ENCODE measurements around the gene GAMT.
"Not testable (repeated sequence)": the region's sequence is repeated elsewhere in the genome, so short reads cannot be mapped to it uniquely, and the experiment has no call there.

GAMT gene

DNA sequence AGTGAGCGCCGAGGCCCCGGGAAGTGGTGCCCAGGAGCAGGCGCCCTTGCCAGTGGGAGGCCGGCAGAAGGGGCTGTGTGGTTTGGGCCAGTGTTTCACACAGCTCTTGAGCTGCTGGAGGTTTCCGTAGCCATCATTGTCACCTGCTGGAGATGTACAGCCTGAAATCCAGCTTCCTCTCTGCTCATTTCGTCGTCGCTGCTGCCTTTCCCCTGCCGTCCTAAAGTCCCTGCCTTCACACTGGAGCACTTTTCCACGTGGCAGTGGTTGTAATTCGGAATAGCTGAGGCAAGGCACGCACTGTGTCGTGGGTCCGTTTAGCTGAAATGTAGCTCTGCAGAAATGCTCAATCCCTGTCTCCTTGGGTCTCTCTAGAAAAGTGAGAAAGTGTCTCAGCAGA, 19.2 kb upstream of the GAMT start:
- H3K4me1 ChIP-seq (ENCODE audit: insufficient read depth, low read length), result peaks cover 31% of the 10 kb centered on the region
- no peaks in the 10 kb centered on the region for H3K27me3 ChIP-seq (ENCODE audit: insufficient read depth, low read length)
- no peak overlapping the region for H3K4me3 ChIP-seq (ENCODE audit: low read length)
- H3K9me3 ChIP-seq (ENCODE audit: low read length), result no peaks in the 10 kb centered on the region
- H3K36me3 ChIP-seq (ENCODE audit: insufficient read depth, low read length), result peaks cover 72% of the 10 kb centered on the region
- H2AFZ ChIP-seq (ENCODE audit: low read depth, low read length), result no peak overlapping the region

- not testable (repeated sequence) for H2AFZ ChIP-seq (ENCODE audit: low read depth, low read length); H3K9me3 ChIP-seq (ENCODE audit: low read length); H3K4me3 ChIP-seq (ENCODE audit: low read length); H3K27me3 ChIP-seq (ENCODE audit: insufficient read depth, low read length)
- Histone ChIP-seq H3K36me3 (ENCODE audit: insufficient read depth, low read length) (peaks cover 69% of the 10 kb centered on the region), H3K4me1 (ENCODE audit: insufficient read depth, low read length) (peaks cover 36% of the 10 kb centered on the region)
Observed at GRCh38 chr19:1420085-1420484, 18.7 kb upstream of the GAMT start.

GRCh38 chr19:1418951-1419738, 17.8 kb upstream of the GAMT start:
- Histone ChIP-seq H3K9me3 (ENCODE audit: low read length) (no peaks in the 10 kb centered on the region), H2AFZ (ENCODE audit: low read depth, low read length) (no peak overlapping the region), H3K27me3 (ENCODE audit: insufficient read depth, low read length) (no peaks in the 10 kb centered on the region), H3K4me1 (ENCODE audit: insufficient read depth, low read length) (peaks cover 35% of the 10 kb centered on the region), H3K36me3 (ENCODE audit: insufficient read depth, low read length) (peaks cover 66% of the 10 kb centered on the region), H3K4me3 (ENCODE audit: low read length) (no peak overlapping the region)

DNA sequence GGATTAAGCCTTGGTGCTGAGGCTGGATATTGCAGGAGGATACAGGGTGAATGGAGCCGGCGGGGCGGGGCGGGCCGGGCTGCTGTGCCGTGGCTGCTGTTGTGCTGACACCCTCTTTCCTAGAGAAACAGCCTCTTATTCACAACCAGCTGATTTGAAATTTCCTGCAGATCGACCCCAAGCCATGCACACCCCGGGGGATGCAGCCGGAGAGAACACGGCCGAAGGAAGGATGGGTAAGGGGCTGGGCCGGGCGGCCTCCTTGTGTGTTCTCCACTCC, 17.1 kb upstream of the GAMT start:
- Histone ChIP-seq H3K4me1 (ENCODE audit: insufficient read depth, low read length) (peaks cover 28% of the 10 kb centered on the region), H3K27me3 (ENCODE audit: insufficient read depth, low read length) (no peaks in the 10 kb centered on the region), H3K4me3 (ENCODE audit: low read length) (no peak overlapping the region), H2AFZ (ENCODE audit: low read depth, low read length) (no peak overlapping the region), H3K9me3 (ENCODE audit: low read length) (no peaks in the 10 kb centered on the region), H3K36me3 (ENCODE audit: insufficient read depth, low read length) (peaks cover 61% of the 10 kb centered on the region)

- H3K4me1 ChIP-seq (ENCODE audit: insufficient read depth, low read length), result peaks cover 25% of the 10 kb centered on the region
- no peak overlapping the region for H3K4me3 ChIP-seq (ENCODE audit: low read length)
- no peak overlapping the region for H2AFZ ChIP-seq (ENCODE audit: low read depth, low read length)
- H3K27me3 ChIP-seq (ENCODE audit: insufficient read depth, low read length), result no peaks in the 10 kb centered on the region
- H3K36me3 ChIP-seq (ENCODE audit: insufficient read depth, low read length), result peaks cover 60% of the 10 kb centered on the region
- H3K9me3 ChIP-seq (ENCODE audit: low read length), result no peaks in the 10 kb centered on the region
Observed at GRCh38 chr19:1417681-1418495, 16.5 kb upstream of the GAMT start.

GRCh38 chr19:1417145-1417544, 15.8 kb upstream of the GAMT start:
- H3K4me3 ChIP-seq (ENCODE audit: low read length), result no peak overlapping the region
- peaks cover 56% of the 10 kb centered on the region for H3K36me3 ChIP-seq (ENCODE audit: insufficient read depth, low read length)
- H3K9me3 ChIP-seq (ENCODE audit: low read length), result no peaks in the 10 kb centered on the region
- H2AFZ ChIP-seq (ENCODE audit: low read depth, low read length), result no peak overlapping the region
- peaks cover 27% of the 10 kb centered on the region for H3K4me1 ChIP-seq (ENCODE audit: insufficient read depth, low read length)
- H3K27me3 ChIP-seq (ENCODE audit: insufficient read depth, low read length), result no peaks in the 10 kb centered on the region

- H3K9me3 ChIP-seq (ENCODE audit: low read length), result no peaks in the 10 kb centered on the region
- peaks cover 50% of the 10 kb centered on the region for H3K36me3 ChIP-seq (ENCODE audit: insufficient read depth, low read length)
- no peaks in the 10 kb centered on the region for H3K27me3 ChIP-seq (ENCODE audit: insufficient read depth, low read length)
- no peak overlapping the region for H3K4me3 ChIP-seq (ENCODE audit: low read length)
- H2AFZ ChIP-seq (ENCODE audit: low read depth, low read length), result no peak overlapping the region
- peaks cover 36% of the 10 kb centered on the region for H3K4me1 ChIP-seq (ENCODE audit: insufficient read depth, low read length)
Observed at GRCh38 chr19:1416014-1416841, 14.9 kb upstream of the GAMT start.

DNA sequence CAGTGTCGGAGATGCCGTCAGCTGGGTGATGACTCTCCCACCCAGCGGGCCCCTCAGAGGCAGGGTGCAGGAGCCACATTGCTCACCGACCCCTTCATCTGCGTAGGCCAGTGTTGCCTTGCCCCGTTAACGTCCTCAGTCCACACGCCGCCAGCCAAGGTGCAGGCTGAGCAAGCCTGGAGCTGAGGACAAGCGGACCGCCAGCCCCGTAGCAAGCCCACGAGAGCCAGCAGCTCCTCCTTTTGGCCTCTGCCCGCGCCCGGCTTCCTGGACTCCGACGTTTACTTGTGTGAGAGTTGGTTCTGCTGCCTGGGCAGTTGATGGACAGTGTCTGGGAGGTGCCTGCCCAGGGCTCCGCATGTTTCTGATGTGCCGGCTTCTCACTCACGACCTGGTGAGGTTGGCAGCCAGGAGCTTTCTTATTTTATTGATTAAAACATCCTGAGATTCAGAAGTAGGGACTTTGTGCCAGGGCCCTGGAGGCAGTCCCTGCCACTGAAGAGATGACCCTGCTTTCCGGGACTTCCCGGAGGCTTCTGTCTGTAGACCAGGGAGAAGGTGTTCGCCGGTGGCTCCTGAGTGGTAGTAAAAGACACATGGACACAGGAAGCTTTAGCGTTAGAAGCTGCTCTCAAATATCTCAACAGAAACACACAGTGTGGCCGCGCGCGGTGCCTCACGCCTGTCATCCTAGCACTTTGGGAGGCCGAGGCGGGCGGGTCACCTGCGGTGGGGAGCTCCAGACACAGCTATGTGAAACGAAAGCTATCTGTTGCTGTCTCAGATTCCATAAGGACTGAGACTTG, 11.9 kb upstream of the GAMT start:
- peaks cover 33% of the 10 kb centered on the region for H3K36me3 ChIP-seq (ENCODE audit: insufficient read depth, low read length)
- H2AFZ ChIP-seq (ENCODE audit: low read depth, low read length), result no peak overlapping the region
- no peaks in the 10 kb centered on the region for H3K9me3 ChIP-seq (ENCODE audit: low read length)
- H3K4me3 ChIP-seq (ENCODE audit: low read length), result no peak overlapping the region
- H3K4me1 ChIP-seq (ENCODE audit: insufficient read depth, low read length), result peaks cover 61% of the 10 kb centered on the region
- H3K27me3 ChIP-seq (ENCODE audit: insufficient read depth, low read length), result no peaks in the 10 kb centered on the region

DNA sequence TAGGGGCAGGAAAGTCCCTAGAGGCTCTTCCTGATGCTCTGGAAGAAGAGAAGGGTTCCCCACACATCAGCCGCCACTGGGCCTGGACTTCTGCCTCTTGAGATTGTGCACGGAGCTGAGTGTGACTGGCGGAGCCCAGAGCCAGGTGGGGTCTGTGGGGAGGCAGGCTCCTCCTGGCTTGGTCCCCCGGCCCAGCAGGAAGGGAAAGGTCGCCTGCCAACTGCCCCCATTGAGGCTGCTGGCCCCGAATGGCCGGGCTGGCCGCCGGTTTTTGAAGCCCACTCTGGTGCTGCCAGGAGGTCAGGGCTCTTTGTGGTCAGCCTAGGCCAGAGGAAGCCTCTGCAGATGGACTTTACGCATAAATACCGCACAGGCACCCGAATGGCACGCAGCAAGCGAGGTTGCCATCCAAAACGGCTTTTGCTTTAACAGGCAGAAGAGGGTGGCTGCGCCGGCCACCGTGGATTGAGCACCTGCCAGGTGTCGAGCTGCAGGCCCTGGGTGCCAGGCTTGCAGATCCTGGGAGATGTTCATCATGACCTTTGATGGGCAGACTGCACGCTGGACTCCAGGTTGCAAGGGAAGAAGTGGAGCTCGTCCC, 11.1 kb upstream of the GAMT start:
- Histone ChIP-seq H2AFZ (ENCODE audit: low read depth, low read length) (no peak overlapping the region), H3K9me3 (ENCODE audit: low read length) (no peaks in the 10 kb centered on the region), H3K4me3 (ENCODE audit: low read length) (no peak overlapping the region), H3K36me3 (ENCODE audit: insufficient read depth, low read length) (peaks cover 32% of the 10 kb centered on the region), H3K4me1 (ENCODE audit: insufficient read depth, low read length) (peaks cover 61% of the 10 kb centered on the region), H3K27me3 (ENCODE audit: insufficient read depth, low read length) (no peaks in the 10 kb centered on the region)

GRCh38 chr19:1411255-1412191, 10.2 kb upstream of the GAMT start:
- Histone ChIP-seq H3K27me3 (ENCODE audit: insufficient read depth, low read length) (no peaks in the 10 kb centered on the region), H3K4me3 (ENCODE audit: low read length) (no peak overlapping the region), H2AFZ (ENCODE audit: low read depth, low read length) (no peak overlapping the region), H3K4me1 (ENCODE audit: insufficient read depth, low read length) (peaks cover 57% of the 10 kb centered on the region), H3K9me3 (ENCODE audit: low read length) (no peaks in the 10 kb centered on the region), H3K36me3 (ENCODE audit: insufficient read depth, low read length) (peaks cover 25% of the 10 kb centered on the region)

DNA sequence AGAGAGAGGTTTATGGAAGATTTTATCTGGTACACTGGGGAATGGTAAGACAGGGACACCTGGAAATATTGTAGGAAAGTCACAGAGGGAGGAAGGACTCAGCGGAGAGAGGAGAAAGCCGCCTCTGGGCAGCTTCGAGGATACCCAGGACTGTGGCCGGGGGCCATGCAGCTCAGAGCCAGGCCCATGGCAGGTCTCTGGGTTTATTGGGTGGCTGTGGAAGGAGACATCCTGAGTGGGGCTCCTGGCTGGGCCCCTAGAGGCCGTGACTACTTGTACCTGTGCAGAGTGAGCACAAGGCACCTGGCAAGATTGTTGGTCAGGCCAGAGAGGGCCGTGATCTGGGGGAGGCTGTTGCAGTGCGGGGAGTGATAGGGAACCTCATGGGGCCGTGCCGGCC, 9.4 kb upstream of the GAMT start:
- Histone ChIP-seq H3K36me3 (ENCODE audit: insufficient read depth, low read length) (peaks cover 22% of the 10 kb centered on the region), H3K27me3 (ENCODE audit: insufficient read depth, low read length) (no peaks in the 10 kb centered on the region), H3K4me3 (ENCODE audit: low read length) (no peak overlapping the region), H3K9me3 (ENCODE audit: low read length) (no peaks in the 10 kb centered on the region), H2AFZ (ENCODE audit: low read depth, low read length) (no peak overlapping the region), H3K4me1 (ENCODE audit: insufficient read depth, low read length) (peaks cover 51% of the 10 kb centered on the region)
